DOHH2 (cell line): ENCODE results near the gene TMEM106C.

Source experiments
- EZH2phosphoT487 ChIP-seq: fragments of 200-600 bp; sonication (generic); IDR thresholded peaks from 2 replicates; pipeline ENCODE4 v1.6.1; 2017; ENCODE audit warnings: borderline replicate concordance, mild to moderate bottlenecking, antibody characterized with exemption, low read length, moderate library complexity, mixed read lengths
- TF ChIP-seq, protein P1 (sequence below): fragments of 200-600 bp; sonication (generic); IDR thresholded peaks from one replicate; pipeline ENCODE4 v1.5.1; 2014; ENCODE audit warnings: antibody characterized with exemption, mild to moderate bottlenecking, low read depth, low read length; ENCODE audit not compliant: poor library complexity, severe bottlenecking

- TF ChIP-seq, protein P1, sequence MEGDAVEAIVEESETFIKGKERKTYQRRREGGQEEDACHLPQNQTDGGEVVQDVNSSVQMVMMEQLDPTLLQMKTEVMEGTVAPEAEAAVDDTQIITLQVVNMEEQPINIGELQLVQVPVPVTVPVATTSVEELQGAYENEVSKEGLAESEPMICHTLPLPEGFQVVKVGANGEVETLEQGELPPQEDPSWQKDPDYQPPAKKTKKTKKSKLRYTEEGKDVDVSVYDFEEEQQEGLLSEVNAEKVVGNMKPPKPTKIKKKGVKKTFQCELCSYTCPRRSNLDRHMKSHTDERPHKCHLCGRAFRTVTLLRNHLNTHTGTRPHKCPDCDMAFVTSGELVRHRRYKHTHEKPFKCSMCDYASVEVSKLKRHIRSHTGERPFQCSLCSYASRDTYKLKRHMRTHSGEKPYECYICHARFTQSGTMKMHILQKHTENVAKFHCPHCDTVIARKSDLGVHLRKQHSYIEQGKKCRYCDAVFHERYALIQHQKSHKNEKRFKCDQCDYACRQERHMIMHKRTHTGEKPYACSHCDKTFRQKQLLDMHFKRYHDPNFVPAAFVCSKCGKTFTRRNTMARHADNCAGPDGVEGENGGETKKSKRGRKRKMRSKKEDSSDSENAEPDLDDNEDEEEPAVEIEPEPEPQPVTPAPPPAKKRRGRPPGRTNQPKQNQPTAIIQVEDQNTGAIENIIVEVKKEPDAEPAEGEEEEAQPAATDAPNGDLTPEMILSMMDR: no peak
- TF ChIP-seq EZH2phosphoT487: no peak
Measured at GRCh38 chr12:48005001-48005749, 41.8 kb downstream of the TMEM106C start.
